ACHN (cell line): ENCODE results near the gene PLA2G4E.

Source experiments
- DNase-seq: peaks from one replicate; pipeline ENCODE4 v3.0.0-alpha.2; 2015
- in situ Hi-C: cut with HindIII; loops from 2 replicates; pipeline ENCODE4 v1.10.0; 2017; ENCODE audit warnings: low sequenced_read_pairs, low pct_ligation_motif_present, low pct_unique_long_range_greater_than_20kb

PLA2G4E gene

DNA sequence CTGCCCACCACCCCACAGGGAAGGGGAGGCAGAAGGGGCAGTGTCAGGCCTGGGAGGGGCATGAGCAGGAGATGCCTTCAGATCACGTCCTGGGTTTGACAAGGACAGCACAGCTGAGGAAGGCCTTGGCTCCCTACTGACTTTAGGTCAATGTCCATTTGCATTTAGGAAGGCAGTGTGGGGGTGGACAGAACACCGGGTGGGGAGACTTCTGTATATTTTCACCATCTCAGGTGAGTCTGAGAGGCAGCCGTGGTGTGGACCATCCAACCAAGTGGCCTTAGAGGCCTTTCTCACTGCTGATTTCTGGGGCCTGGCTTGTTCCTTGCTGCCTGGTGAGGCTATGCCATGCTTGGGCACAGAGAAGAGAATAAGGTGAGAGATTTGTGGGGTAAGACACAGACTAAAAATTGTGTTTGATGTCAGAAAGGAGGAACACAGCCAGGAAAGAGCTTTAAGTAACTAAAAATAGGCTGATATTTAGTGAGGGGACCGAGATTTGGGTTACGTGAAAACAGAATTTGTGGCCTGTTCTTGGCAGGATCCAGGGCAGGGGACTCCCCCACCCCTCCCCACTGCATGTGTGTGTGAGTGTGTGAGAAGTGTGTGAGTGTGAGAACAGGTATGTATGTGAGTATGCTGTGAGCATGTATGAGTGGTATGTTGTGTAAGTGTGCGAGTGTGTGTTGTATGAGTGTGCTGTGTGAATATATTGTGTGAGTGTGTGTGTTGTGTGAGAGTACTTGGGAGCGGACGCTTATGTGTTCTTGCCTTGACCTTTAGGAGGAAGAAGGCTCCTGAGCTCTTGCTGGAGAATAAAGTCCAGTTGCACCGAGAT lies 11.8 kb upstream of the PLA2G4E start:
- in situ Hi-C loops, result no loop called here
- no peak for DNase-seq

DNA sequence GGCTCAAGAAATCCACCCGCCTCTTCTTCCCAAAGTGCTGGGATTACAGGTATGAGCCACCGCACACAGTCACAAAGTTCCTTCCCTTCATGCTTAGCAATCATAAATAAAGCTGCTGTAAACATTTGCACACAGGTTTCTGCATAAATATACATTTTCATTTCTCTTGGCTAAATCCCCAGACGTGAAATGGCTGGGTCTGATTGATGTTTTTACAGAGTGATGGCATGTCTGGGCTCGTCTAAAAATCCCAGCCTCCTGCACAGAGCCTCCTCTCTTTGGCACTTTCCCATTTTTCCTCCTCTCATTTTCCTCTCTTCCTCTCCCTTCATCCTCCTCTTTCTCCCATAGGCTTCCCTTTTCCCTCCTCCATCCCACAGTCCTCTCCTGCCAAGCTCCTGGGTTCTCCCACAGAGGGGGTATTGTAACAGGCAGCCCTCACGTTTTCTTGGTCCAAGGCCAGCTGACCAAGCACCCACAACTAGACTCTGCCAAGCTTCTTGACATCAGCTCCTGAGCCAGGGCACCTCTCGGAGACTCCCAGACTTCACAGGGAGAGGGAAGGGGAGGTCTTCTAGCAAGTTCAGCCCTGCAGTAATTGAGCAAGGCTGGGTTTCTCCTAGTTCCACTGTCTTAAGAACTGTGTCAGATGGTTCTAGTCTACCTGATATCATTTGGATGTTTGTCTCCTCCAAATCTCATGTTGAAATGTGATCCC lies 10.5 kb upstream of the PLA2G4E start:
- in situ Hi-C loops, result no loop called here
- DNase-seq, result no peak

DNA sequence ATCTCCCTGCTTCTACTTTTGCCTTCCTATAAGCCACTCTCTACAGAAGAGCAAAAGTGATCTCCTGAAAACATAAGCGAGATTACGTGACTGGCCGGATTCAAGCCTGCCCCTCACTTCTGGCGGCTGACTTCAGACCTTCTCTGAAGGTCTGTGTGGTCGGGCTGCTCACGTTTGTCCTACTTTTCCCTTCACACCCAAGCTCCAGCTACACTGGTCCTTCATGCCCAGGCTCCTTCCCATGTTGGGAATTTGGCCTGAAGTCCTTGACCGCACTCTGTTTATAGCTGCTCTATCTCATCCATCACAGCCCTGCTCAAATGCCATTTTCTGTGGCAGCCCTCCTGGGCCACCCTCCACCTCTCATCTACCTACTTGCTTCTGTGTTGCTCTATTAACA lies 6.7 kb upstream of the PLA2G4E start:
- no peak for DNase-seq
- in situ Hi-C loops, result no loop called here

DNA sequence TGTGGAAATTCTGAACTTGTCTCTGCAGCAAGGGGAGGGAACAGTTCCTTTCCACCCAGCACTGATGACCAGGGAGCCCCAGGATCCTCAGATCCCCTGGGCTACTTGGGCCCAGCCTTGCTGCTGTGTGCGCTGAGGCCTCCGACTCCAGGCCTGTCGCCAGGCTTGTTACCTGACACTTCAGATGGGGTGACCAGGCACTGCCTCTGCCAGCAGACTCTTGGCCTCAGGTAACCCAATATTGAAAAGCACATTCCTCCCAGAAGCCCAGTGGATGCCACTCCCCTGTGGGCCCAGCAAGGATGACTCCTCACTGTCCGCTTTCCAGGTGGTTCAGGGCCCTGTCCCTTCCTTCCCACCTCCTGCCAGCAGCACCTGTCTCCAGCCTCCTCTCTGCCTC lies 3.5 kb upstream of the PLA2G4E start:
- DNase-seq, result no peak
- in situ Hi-C loops, result no loop called here

DNA sequence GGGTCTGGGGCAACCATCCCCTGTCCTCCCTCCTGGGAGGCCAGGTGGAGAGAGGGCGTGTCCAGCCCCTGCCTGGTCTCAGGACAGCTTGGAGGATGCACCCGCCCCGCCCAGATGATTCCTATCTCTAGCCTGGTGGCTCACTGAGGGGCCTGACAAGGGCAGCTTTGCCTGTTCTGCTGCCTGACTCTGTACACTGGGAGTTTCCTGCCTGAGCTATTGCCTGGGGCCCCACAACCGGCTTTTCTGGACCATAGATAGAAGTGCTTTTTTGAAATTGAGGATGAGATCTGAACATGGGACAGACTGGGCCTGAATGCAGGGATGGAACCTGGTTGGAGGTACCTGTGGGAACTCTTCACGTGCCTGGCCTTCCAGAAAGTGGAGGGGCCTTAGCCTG lies 751 bp upstream of the PLA2G4E start:
- DNase-seq, result no peak
- in situ Hi-C loops, result no loop called here

DNA sequence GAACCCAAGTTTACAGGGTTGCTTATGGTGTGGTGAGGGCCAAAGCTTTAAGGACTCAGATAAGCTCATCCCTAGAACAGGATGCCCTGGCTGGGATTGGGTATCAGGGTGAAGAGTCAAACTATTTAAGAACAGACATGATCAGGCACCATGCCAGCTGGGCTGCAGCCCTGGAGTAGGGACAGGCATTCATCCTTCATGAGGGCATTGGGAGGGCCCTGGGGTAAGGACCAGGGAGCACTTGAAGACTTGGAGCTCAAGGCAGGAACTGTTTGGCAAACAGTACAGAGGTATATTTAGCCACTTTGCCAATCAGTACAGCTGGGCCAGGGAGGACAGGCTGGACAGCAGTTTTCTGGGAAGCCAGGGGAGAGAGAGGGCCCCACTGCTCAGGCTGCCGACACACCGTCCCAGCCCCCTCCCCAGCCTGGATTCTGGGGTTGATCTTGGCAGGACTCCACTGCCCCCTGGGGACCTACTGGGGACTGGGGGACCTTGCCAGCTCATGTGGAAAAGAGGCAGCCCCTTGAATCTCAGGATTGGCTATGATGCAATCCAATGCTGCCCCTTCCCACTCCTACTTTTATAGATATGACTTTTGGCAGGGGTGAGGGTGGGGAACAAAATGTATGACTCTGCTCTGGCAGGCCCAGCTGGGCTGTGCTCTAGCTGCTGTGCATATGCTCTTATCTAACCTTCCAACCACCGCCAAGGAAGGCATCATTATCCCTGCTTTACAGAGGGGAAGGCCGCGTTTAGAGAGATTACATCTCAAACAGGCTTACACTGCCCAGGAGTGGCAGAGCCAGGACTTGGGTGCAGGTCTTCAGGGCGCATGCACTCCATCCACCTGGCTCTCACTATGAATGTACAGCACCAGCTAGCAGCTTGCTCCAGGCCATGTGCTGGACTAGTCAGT lies 2.3 kb downstream of the PLA2G4E start:
- no peak for DNase-seq
- in situ Hi-C loops, result no loop called here

DNA sequence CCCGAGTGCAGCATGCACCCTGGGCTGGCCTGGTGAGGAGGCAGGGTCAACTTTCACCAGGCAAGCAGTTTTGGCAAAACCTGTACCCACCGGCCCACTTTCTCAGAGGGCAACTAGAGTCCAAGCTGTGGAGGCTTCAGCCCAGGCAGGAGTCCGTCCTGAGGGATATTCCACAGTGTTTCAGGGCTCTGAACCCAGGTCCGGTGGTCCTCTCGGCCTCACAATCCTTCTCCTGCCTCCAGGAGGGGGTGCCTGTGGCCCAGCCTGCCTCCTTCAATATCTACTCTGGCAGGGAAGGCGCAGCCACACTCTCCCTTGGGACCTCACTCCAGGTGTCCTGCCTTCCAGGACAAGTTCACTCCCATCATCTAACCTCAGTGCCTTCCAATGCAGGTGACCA lies 3.9 kb downstream of the PLA2G4E start:
- no peak for DNase-seq
- in situ Hi-C loops, result no loop called here

DNA sequence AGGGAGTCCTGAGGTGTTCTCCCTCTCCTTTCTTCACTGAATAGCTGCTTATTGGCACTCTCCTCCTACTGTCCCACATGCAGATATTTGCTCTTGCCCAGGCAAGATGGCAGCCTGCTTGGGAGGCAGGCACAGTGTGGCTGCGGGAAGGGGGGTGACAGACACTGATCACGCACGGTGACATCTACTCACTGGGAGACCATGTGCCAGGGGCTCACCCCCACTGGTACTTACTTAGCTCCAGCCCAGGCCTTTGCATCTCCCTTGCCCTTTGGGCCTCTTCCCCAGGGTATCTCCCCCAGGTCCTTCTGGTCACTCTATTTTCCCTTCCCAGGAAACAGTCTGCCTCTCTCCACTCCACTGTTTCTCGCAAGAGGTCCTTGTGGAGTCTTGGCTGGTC lies 6.4 kb downstream of the PLA2G4E start:
- in situ Hi-C loops, result no loop called here

DNA sequence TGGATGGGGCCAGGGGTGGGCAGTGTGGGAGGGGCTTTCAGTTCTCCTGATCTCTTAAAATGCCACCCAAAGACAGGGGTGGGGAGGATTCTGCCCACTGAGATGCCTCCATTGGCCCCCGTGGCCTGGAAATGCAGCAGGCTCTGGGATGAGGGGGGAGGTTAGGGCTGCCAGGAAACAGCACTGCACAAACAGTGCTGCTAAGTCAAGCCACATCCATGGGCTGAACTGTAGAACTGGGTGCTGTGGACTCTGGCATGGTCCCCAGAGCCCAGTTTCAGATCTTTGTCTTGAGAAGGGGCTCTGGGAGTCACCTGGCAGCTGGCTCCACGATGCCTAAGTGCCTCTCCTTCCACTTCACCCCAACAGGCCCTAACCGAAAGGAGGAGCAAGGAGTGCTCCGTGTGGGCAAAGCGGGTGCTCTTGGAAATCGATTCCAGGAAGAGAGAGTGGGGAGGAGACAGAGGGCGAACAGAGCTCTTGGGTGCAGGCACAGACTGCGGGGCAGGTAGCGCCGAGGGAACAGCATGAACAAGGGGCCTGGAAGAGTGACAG lies 7.8 kb downstream of the PLA2G4E start:
- DNase-seq, result no peak

More for the DNA sequence above, 6.4 kb downstream of the PLA2G4E start:
- DNase-seq, result no peak

DNA sequence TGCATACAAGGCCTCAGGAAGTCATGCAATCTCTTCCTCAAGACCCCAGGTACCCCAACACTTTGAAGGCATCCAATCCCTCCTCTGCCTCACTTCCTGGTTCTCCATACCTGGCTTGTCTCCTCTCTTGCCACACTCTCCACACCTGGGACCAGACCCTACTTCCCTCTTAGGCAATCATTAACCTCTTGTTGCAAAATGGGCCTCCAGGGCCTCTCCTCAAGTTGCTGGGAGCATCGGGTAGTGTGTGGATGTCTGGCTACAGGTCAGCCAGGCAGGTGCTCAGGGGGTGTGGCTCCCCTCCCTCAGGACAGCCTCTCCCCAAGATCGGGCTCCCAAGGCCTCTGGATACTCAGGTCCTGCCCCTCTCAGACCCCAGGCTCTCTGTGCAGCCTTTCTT lies 8.6 kb downstream of the PLA2G4E start:
- in situ Hi-C loops, result no loop called here
- no peak for DNase-seq

More for the DNA sequence above, 7.8 kb downstream of the PLA2G4E start:
- in situ Hi-C loops, result no loop called here

DNA sequence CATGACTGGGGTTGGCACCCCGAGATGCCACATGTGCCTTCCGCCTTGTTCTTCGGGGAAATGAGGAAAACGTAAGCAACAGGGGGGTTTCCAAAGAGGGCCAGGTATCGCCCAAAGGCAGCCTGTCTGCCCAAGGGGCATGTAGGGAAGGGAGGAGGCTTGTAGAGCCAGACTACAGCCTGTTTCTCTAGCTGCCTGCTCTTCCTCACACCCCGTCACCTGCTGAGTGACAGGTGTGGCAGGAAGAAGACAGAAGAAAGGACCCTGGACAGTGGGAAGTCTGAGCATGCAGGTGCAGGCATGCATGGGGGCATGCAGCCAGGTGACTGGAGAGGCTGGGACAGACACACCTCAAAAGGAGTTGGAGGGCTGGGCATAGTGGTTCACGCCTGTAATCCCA lies 9.8 kb downstream of the PLA2G4E start:
- in situ Hi-C loops, result no loop called here
- no peak for DNase-seq

DNA sequence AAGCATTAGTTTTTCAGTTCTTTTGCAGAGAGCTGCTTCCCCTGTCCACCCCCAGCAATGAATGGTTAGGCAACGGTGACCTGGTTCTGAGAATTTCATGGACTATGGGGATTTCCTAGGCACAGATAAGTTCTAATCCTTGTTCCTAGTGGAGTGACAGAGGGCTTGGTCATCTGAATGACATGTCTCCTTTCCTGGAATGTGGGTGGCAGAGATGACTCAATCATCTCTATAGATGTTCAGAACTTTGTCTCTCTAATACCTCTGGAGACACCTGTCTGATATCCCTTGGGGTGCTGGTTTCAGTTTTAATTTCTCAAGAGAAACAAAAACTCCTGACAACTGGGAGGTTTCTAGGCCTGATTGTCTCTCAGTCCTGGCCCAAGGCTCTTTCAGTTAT lies 10.4 kb downstream of the PLA2G4E start:
- DNase-seq, result no peak
- in situ Hi-C loops, result no loop called here

DNA sequence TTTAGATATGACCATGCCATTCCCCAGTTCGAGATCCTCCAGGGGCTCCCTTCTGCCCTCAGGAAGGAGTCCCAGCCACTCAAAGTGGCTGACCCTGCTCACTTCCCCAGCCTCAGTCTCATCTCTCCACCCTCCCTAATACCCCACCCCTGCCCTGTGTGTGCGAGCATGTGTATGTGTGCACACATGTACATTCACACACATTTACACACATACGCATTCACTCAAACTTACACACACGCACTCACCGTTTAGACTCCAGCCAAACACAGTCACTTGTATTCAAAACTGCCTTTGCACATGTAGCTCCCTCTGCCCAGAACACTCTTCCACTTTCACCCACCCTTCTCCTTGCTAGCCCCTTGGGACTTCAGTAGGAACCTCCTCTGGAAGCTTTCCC lies 11.4 kb downstream of the PLA2G4E start:
- in situ Hi-C loops, result no loop called here
- no peak for DNase-seq

DNA sequence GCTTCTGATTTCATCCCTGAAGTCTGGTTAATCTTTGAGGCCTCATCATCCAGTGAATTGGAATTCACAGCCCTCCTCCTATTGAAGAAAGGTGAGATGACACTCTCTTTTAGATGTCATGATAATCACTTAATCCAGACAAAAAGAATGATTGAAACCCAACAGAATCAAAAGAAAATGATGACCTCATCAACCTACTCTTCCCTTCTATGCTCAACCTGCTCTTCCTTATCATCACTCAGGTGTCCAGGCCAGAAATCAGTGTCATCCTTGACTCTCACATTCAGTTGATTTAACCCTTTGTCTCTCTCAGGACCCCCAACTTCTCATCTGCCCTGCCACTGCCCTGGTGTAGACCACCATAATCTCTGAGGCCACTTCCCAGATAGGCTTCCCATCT lies 11.8 kb downstream of the PLA2G4E start:
- no peak for DNase-seq
- in situ Hi-C loops, result no loop called here

DNA sequence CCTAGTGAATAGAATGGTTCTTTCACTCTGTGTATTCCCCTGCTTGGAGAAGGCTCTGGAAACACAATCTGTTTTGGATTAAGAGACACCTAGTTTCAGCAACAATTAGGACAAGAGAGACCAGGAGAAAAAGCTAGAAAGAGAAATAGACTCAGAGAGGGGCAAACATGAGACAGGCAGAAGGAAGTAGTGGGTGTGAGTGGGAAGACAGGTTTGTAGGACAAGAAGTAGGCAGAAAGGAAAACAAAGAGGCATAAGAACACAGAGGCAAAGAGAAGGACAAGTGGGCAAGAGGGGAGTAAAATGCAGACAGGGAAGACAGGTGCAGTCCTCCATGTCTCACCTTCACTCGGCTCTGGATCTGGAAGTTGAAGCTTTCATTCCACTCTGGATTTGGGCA lies 13.5 kb downstream of the PLA2G4E start:
- DNase-seq, result no peak
- in situ Hi-C loops, result no loop called here

DNA sequence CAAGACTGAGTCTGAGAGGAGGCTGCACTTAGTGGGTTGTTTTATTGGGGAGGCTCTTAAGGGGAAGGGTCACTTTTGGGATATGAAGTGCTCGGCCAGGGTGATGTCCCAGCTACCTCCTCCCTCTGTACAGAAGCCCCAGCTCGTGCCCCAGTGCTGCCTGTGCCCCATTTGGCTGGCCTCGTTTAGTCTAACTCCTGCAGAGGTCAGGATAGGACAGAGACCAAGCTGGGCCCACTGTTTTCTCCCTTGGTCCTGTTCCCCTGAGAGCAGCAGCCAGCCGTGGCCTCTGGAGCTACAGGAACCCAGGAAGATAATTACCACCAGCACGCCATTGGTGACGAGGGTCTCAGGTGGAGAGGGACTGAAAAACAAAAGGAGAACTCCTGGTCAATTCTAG lies 18.5 kb downstream of the PLA2G4E start:
- in situ Hi-C loops, result no loop called here
- no peak for DNase-seq

DNA sequence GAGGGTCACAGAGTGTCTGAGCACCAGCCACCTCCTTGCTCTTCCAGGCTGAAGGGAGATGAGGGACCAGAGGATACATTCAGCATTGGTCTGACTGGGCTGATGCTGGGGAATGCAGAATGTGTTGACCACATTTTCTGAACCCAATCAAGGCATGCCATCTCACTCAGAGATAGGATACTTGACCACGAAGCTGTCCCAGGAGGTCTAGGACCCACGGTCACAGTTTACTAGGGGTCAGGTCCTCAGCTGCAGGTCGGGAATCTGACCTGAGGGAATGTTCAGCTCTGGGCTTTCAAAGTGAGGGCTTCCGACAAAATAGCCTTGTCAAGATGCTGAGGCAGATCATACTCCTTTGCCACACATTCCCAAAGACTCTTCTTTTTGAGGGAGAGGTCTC lies 19.6 kb downstream of the PLA2G4E start:
- in situ Hi-C loops, result no loop called here
- no peak for DNase-seq

DNA sequence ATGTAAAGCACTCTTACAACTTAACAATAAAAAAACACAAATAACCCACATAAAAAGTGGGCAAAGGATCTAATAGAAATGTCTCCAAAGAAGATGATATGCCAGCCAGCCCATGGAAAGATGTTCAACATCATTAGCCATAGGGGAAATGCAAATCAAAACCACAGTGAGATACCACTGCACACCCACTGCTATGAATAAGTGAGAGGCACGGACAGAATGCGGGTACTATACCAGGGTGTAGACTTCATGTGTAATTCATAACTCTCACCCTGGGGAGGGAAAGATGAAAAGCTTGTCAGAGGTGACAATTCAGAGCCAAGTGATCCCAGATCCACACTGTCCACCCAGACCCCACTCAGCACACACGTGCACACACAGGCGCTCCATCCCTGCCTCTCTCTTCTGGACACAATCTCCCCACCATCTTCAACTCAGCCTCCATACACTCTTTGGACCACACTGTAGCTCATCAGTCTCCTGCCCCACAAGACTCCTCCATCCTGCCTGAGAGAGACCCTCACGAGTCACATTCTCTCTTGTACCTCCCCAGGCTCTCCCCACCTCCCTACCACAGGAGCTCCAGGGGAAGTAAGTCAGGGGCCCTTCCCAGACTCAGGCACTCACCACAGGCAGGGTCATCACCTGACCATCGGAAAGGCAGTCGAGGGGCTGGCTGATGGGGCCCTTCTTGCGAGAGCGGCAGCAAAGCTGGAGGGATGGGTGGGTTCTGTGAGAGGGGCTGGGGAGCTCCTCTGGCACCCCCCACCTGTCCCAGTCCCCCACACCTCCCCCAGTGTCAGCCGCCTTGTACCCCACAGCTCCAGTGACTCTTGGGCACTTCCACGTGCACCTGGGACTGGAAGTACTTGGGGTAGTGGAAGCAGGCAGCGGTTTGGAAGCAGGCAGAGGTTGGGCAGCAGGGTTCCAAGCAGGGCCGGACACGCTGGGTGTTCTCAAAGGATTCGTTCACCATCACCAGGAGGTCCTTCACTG lies 21.3 kb downstream of the PLA2G4E start:
- in situ Hi-C loops, result no loop called here
- no peak for DNase-seq
